Measurements from ENCODE around the gene SLC35F3.
"Not testable (repeated sequence)": the region's sequence is repeated elsewhere in the genome, so short reads cannot be mapped to it uniquely, and the experiment has no call there.

Gene SLC35F3

DNA sequence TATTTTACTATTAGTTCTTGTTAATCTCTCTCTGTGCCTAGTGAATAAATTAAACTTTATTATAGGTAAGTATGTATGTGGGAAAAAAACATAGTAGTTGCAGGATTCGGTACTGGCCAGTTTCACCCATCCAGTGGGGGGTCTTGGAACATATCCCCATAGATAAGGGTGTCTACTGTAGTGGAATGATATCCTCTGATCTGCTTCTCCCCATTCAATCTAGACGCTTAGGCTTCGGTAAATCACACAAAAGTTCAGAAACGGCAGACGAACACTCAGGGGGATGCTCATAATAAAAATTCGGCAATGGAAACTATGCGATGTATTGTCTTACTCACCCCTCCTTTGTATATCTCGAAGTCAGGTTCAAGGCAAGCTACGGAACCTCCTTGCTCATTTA lies 235.9 kb downstream of the SLC35F3 start:
- DNase-seq (ENCODE audit: low read depth in 2 of 3, low spot score in 1 of 3) = no peak

GRCh38 chr1:234141006-234141405 lies 236.5 kb downstream of the SLC35F3 start:
- no peak for DNase-seq (ENCODE audit: low read depth in 2 of 3, low spot score in 1 of 3)

DNA sequence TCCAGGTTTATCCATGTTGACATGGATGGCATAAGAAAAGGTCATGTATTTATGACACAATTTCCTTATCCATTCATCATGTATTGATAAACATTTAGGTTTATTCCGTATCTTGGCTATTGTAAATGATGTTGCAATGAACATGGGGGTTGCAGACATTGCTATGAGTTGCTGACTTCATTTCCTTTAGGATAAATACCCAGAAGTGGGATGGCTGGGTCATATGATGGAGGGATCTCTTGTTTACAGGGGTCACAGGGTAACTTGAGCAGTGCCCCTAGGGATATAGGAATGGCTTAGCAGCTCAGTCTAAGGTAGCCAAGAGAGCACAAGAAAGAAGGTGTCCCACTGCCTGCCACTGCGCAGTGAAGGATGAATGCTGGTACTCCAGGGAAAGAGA lies 239.2 kb downstream of the SLC35F3 start:
- DNase-seq (ENCODE audit: low read depth in 2 of 3, low spot score in 1 of 3) = no peak

DNA sequence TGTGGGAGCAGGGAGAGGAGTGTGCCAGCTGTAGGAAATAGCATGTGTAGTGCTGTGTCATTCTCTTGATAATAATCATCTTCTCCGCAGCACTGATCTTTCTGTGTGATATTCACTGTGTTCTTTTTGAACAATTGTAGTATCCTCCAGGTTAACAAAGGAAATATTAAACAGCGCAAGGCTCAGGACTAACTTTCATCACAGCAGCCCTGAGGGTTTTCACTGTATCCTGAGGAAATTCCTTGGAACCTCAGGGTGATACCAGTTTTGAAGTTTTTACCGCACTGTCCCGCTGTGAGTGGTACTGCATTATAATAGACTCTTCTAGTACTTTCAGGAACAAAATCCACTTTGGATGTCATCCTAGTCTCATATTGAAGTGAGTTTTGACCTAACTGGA lies 240.4 kb downstream of the SLC35F3 start:
- no peak for DNase-seq (ENCODE audit: low read depth in 2 of 3, low spot score in 1 of 3)

DNA sequence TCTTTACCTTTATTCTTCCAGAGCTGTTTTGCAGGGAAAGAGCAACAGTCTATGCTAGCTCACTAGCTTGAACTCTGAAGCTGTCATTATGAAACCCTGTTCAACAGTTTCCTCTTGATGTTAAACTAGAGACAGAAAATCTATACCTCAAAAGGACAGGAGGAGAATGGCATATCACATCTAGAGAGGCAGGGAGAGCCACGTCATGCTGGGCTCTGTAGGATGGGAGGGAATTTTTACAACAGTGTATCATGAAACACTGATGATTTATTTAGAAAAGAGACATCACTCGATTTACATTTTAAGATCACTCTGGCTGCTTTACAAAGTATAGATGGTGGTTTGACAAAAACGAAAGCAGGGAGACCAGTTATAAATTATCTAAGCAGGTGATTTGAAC lies 243.9 kb downstream of the SLC35F3 start:
- DNase-seq (ENCODE audit: low read depth in 2 of 3, low spot score in 1 of 3) = no peak

DNA sequence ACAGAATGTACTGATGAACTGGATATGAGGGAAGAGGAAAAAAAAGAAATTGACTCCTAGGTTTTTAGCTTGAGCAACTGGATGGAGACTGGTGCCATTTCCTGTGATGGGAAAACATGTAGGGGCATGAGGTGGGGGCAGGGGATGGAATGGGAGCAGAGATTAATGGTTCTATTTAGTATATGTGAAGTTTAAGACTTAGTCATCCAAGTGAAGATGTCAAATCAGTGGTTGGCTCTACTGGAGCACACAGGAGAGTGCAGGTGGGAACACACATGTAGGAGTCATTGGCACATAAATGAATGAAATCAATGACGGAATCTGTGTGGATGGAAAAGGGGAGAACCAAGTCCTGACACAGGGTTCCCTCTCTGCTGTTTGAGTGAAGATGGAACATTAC lies 244.3 kb downstream of the SLC35F3 start:
- no peak for DNase-seq (ENCODE audit: low read depth in 2 of 3, low spot score in 1 of 3)

DNA sequence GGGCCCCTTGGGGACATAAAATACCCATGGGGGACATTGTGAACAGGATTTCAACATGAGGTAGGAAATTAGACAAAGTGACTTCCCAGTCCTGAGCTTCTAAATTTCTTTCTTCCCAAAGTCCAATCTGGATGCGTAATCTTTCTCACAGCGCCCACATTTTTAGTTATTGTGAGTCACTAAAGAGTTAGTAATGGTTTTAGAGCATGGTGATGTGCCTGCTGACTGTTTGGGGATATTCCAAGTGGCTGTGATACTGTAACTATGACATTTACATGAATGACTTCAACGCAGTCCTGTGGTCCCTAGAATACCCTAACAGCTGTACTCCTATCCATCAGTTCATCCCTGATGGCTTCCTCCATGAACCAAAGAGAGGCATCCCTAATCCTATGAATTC lies 244.7 kb downstream of the SLC35F3 start:
- no peak for DNase-seq (ENCODE audit: low read depth in 2 of 3, low spot score in 1 of 3)

- no peak for DNase-seq (ENCODE audit: low read depth in 2 of 3, low spot score in 1 of 3)
Measured at GRCh38 chr1:234150892-234151291, 246.4 kb downstream of the SLC35F3 start.

DNA sequence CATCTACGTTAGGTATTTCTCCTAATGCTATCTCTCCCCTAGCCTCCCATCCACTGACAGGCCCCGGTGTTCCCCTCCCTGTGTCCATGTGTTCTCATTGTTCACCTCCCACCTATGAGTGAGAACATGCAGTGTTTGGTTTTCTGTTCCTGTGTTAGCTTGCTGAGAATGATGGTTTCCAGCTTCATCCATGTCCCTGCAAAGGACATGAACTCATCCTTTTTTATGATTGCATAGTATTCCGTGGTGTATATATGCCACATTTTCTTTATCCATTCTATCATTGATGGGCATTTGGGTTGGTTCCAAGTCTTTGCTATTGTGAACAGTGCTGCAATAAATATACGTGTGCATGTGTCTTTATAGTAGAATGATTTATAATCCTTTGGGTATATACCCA lies 247.9 kb downstream of the SLC35F3 start:
- DNase-seq (ENCODE audit: low read depth in 2 of 3, low spot score in 1 of 3) = not testable (repeated sequence)

DNA sequence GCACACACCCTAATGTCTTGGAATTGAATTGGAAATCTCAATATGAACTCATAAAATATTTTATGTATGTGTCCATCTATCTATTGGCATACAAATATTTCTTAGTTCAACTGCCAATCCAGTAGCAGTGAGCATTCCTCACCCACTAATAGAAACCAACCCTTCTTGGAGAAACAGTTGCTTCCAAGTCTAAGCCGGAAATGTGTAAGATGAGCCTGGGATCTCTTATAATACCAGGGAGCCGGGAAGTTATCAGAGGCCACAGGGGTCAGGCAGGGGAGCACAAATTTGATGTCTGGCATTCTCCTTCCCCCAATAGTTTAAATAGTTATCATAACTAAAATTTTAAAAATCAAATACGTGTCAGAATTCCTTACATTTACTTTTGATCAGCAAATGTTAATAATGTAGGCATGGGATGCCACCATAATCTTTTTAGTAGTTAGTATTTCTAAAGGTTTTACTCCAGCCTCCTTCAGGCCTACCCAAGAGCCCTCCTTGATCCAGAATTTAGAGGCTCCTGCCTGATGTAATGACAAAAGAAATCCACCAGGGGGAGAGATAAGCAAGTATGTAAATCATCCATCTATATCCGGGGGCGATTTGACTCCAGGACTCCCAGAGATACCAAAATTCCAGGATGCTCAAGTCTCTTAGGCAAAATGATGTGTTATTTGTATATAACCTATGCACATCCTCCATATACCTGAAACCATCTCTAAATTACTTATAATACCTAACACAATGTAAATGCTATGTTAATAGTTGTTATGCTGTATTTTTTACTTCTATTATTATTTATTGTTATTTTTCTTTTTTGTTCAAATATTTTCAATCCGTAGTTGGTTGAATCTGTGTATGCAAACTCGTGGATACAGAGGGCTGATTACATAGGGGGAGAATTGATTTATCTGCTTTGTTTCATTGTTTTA lies 250.1 kb downstream of the SLC35F3 start:
- DNase-seq (ENCODE audit: low read depth in 2 of 3, low spot score in 1 of 3) = peak in 1 of 3 donors; percentile 30

GRCh38 chr1:234162661-234163060 lies 258.2 kb downstream of the SLC35F3 start:
- no peak for DNase-seq (ENCODE audit: low read depth in 2 of 3, low spot score in 1 of 3)

GRCh38 chr1:234163267-234163919 lies 258.9 kb downstream of the SLC35F3 start:
- DNase-seq (ENCODE audit: low read depth in 2 of 3, low spot score in 1 of 3) = no peak

GRCh38 chr1:234164098-234164709 lies 259.7 kb downstream of the SLC35F3 start:
- DNase-seq (ENCODE audit: low read depth in 2 of 3, low spot score in 1 of 3) = no peak

DNA sequence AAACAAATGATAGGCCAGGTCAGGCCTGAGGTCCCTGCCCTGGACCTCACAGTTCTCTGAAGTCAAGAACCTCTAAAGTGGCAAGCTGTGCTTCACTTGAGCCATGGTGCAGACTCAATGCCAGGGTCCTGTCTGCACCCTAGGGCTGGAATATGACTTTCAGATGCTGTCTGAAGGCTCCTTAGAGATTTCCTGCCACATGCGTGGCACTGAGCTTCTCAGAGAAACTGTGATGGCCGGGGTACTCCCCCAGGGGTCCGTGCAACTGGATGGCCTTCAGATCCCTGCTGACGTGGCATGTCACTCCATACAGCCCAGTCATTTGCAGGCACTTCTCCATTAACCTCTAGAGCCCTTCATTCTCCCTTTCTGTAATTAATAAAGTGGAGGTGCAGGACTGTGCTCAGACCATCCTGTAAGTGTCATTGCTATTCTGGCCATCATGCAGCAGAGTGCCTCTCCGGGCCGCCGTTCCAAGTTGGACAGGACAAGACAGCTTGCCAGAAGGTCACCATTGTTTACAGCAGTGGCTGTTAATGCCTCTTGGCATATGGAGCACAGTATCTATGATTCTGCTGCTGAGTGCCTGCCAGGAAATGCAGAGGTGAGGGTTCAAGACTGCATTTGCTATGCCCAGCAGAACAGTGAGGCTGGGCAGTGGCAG lies 263.7 kb downstream of the SLC35F3 start:
- no peak for DNase-seq (ENCODE audit: low read depth in 2 of 3, low spot score in 1 of 3)

- DNase-seq (ENCODE audit: low read depth in 2 of 3, low spot score in 1 of 3) = no peak
Measured at GRCh38 chr1:234169161-234169849, 264.8 kb downstream of the SLC35F3 start.

DNA sequence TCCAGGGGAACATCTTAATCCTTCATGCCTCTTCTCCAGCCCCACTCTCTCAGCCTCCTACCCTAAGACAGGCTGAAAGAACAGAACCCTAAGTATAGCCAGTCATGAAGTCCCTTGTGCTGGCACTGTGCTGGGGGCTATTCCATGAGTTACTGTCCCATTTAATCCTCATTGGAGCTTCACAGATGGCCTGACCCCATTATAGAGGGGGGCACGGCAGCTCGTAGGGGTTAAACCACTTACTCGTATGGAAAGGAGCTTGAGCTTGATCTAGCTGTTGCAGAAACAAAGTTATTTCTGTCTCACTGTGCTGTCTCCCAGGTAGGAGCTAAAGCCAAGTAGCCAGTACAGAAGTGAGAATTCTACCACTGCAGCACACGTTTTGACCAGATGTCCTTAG lies 265.6 kb downstream of the SLC35F3 start:
- DNase-seq (ENCODE audit: low read depth in 2 of 3, low spot score in 1 of 3) = no peak

DNA sequence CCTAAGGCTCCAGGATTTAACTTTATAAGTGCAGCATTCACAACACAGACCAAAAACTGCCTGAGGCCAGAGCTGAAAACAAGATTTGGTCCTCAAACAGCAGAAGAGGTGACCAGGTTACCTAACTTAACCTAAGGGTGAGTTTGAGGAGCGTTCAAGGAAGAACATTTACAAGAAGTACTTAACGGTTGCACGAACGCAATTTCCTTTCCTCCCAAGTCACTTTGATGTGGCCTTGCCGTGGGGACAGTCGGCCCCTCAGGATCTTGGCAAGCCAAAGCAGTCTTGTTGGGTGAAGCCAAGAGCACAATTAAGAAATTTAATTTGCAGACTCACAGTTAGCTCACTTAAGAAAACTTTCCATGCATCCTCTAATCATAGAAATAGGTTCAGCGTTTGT lies 266.1 kb downstream of the SLC35F3 start:
- DNase-seq (ENCODE audit: low read depth in 2 of 3, low spot score in 1 of 3) = no peak

DNA sequence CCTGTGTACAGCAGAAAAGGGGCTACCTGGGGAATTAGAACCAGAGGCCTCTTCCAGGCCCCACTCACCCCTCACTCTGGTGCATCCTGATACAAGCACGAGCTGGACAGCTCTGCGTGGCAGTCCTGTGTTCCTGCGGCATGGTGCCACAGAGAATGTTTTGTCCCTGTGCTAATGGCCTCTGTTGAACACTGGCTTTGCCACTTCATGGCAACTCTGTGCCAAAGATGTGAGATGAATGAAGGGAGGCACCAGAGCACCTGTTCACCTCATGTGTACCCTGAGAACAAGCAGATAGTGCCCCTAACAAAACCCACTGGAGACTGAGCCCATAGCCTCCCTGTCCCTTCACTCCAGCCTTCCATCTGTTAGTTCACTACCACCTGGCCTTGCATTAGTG lies 269.5 kb downstream of the SLC35F3 start:
- no peak for DNase-seq (ENCODE audit: low read depth in 2 of 3, low spot score in 1 of 3)

DNA sequence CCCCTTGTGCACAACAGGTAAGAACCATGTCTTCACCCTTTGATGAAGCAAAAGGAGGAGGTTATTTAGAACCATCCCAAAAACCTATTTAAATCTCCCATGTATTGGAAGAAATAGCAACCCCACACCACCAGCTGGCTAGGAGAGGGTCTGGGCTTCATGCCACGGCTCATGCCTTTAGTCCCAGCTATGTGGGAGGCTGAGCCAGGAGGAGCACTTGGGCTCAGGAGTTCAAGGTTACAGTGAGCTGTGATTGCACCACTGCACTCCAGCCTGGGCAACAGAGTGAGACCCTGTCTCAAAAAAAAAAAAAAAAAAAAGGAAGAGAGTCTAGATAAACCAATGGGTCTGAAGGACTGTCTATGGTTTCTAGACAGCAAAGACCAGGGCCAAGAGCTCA lies 270.9 kb downstream of the SLC35F3 start:
- no peak for DNase-seq (ENCODE audit: low read depth in 2 of 3, low spot score in 1 of 3)

- no peak for DNase-seq (ENCODE audit: low read depth in 2 of 3, low spot score in 1 of 3)
Measured at GRCh38 chr1:234176000-234176399, 271.5 kb downstream of the SLC35F3 start.

DNA sequence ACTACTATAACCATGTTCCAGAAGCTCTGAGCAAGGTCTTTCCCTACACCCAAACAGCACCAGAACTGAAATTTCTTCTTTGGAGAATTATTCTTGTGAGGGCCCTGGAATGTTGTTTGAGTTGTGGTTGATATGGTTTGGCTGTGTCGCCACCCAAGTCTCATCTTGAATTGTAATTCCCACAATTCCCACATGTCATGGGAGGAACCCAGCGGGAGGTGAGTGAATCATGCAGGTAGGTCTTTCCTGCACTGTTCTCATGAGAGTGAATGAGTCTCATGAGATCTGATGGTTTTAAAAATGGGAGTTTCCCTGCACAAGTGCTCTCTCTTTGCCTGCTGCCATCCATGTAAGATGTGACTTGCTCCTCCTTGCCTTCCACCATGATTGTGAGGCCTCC lies 272.4 kb downstream of the SLC35F3 start:
- DNase-seq (ENCODE audit: low read depth in 2 of 3, low spot score in 1 of 3) = not testable (repeated sequence)

Measured in stimulated activated CD4-positive, alpha-beta T cell treated with anti-CD3 and anti-CD28 coated beads, Interleukin-12 subunit alpha, Interleukin-12 subunit beta, amount 100 ng/mL, for 48 hours (primary cell).